DOHH2 (cell line): ENCODE results near the gene FBRSL1.

Source experiments
- H3F3A ChIP-seq: fragments of 200-600 bp; sonication (generic), shearing (Covaris generic); 2 replicates; pipeline ENCODE4 v1.6.0; 2016; ENCODE audit warnings: antibody characterized with exemption, mild to moderate bottlenecking; ENCODE audit not compliant: control insufficient read depth, insufficient read depth
- H3K27ac ChIP-seq: fragments of 200-600 bp; sonication (generic); 2 replicates; pipeline ENCODE4 v1.5.1; 2014; ENCODE audit warnings: low read depth, mild to moderate bottlenecking, low read length, moderate library complexity
- H3K27me3 ChIP-seq: fragments of 200-600 bp; sonication (generic); 2 replicates; pipeline ENCODE4 v1.6.1; 2014; ENCODE audit warnings: mild to moderate bottlenecking, low read length, mixed read lengths; ENCODE audit not compliant: control insufficient read depth
- H3K36me3 ChIP-seq: fragments of 200-600 bp; sonication (generic); 2 replicates; pipeline ENCODE4 v1.6.1; 2014; ENCODE audit warnings: mild to moderate bottlenecking, low read length, moderate library complexity, mixed read lengths; ENCODE audit not compliant: control insufficient read depth
- H3K4me1 ChIP-seq: fragments of 200-600 bp; sonication (generic); 2 replicates; pipeline ENCODE4 v1.6.1; 2014; ENCODE audit warnings: mild to moderate bottlenecking, low read length, mixed read lengths; ENCODE audit not compliant: control insufficient read depth
- H3K4me2 ChIP-seq: fragments of 200-600 bp; sonication (generic); 2 replicates; pipeline ENCODE4 v1.6.0; 2014; ENCODE audit warnings: mild to moderate bottlenecking, low read length, moderate library complexity
- H3K4me3 ChIP-seq: fragments of 200-600 bp; sonication (generic); 2 replicates; pipeline ENCODE4 v1.5.1; 2014; ENCODE audit warnings: mild to moderate bottlenecking, low read length, mixed read lengths
- H3K79me2 ChIP-seq: fragments of 200-600 bp; sonication (generic); 2 replicates; pipeline ENCODE4 v1.6.1; 2014; ENCODE audit warnings: mild to moderate bottlenecking, low read length, mixed read lengths; ENCODE audit not compliant: control insufficient read depth
- H3K9me2 ChIP-seq: fragments of 200-600 bp; sonication (generic); replicated peaks from 2 replicates; pipeline ENCODE4 v1.6.1; 2014; ENCODE audit warnings: mild to moderate bottlenecking, low read length, mixed read lengths; ENCODE audit not compliant: control insufficient read depth
- H3K9me3 ChIP-seq: fragments of 200-600 bp; sonication (generic); 2 replicates; pipeline ENCODE4 v1.6.1; 2014; ENCODE audit warnings: antibody characterized with exemption, low read length, mixed read lengths; ENCODE audit not compliant: control insufficient read depth, insufficient read depth
- H4K20me1 ChIP-seq: fragments of 200-600 bp; sonication (generic); 2 replicates; pipeline ENCODE4 v1.6.0; 2014; ENCODE audit warnings: low read depth, mild to moderate bottlenecking, antibody characterized with exemption, low read length, moderate library complexity; ENCODE audit not compliant: control insufficient read depth, insufficient read depth
- CTCF ChIP-seq: fragments of 200-600 bp; sonication (generic); IDR thresholded peaks from one replicate; pipeline ENCODE4 v1.5.1; 2014; ENCODE audit warnings: antibody characterized with exemption, mild to moderate bottlenecking, low read depth, low read length; ENCODE audit not compliant: poor library complexity, severe bottlenecking
- EZH2phosphoT487 ChIP-seq: fragments of 200-600 bp; sonication (generic); IDR thresholded peaks from 2 replicates; pipeline ENCODE4 v1.6.1; 2017; ENCODE audit warnings: borderline replicate concordance, mild to moderate bottlenecking, antibody characterized with exemption, low read length, moderate library complexity, mixed read lengths

Gene FBRSL1

GRCh38 chr12:132549059-132549458 is 59.1 kb downstream of the FBRSL1 start:
- H3K4me2 ChIP-seq = no peak overlapping the region
- no peaks in the 10 kb centered on the region for H3K9me3 ChIP-seq
- H3K36me3 ChIP-seq = no peaks in the 10 kb centered on the region
- no peaks in the 10 kb centered on the region for H3K4me1 ChIP-seq
- no peaks in the 10 kb centered on the region for H3K79me2 ChIP-seq
- H3F3A ChIP-seq = no peaks in the 10 kb centered on the region
- no peak overlapping the region for H3K27ac ChIP-seq
- H3K9me2 ChIP-seq = no peaks in the 10 kb centered on the region
- TF ChIP-seq CTCF = no peak
- TF ChIP-seq EZH2phosphoT487 = no peak
- H3K27me3 ChIP-seq = no peaks in the 10 kb centered on the region
- no peak overlapping the region for H3K4me3 ChIP-seq
- no peaks in the 10 kb centered on the region for H4K20me1 ChIP-seq

DNA sequence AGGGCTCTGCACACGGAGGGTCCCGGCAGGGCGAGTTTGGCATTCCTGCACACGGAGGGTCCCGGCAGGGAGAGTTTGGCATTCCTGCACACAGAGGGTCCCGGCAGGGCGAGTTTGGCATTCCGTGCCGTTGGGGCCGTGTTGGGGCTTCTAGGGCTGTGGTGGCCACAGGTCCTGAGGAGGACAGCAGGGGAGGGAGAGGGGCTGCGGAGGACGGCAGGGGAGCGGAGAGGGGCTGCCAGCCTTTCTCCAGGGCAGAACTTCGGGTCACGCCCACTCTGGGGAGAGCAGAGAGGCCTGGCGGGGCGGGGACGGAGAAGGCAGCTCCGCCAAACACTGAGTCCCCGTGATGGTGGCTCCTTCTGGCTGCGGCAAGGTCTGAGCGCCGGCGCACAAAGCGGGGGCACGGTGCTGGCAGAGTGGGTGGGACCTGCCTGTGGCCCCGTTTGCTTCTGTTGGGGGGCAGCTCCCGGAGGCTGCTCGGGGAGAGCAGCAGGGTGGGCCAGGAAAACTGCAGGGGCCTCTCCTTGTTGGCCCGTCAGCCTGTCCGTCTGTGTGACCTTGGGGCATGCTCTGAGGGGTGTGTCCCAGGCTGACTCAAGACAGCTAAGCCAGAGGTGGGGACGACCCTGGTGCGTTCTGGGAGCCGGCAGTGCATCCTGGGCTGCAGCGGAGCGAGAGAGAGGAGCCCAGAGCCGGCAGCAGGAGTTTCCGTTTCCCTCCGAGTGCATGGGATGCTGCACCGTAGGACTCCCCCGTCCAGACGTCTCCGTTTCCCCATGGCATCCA is 60.3 kb downstream of the FBRSL1 start:
- Histone ChIP-seq H3F3A (no peaks in the 10 kb centered on the region), H3K79me2 (no peaks in the 10 kb centered on the region), H3K4me2 (no peak overlapping the region), H3K27me3 (no peaks in the 10 kb centered on the region), H3K9me3 (no peaks in the 10 kb centered on the region), H3K36me3 (no peaks in the 10 kb centered on the region), H3K4me1 (no peaks in the 10 kb centered on the region), H3K4me3 (no peak overlapping the region), H3K9me2 (no peaks in the 10 kb centered on the region), H4K20me1 (no peaks in the 10 kb centered on the region), H3K27ac (no peak overlapping the region)
- TF ChIP-seq EZH2phosphoT487 = no peak
- no peak for TF ChIP-seq CTCF

- Histone ChIP-seq H3K9me2 (no peaks in the 10 kb centered on the region), H3K79me2 (no peaks in the 10 kb centered on the region), H3K4me1 (no peaks in the 10 kb centered on the region), H3K27ac (no peak overlapping the region), H3K36me3 (no peaks in the 10 kb centered on the region), H3K4me2 (no peak overlapping the region), H3K4me3 (no peak overlapping the region), H3F3A (no peaks in the 10 kb centered on the region), H3K27me3 (no peaks in the 10 kb centered on the region), H4K20me1 (no peaks in the 10 kb centered on the region), H3K9me3 (no peaks in the 10 kb centered on the region)
- TF ChIP-seq EZH2phosphoT487 (no peak), CTCF (no peak)
Measured at GRCh38 chr12:132550830-132551640, 61.1 kb downstream of the FBRSL1 start.
